HCT116 (cell line): ENCODE measurements around the gene OLFML1. TPM values are rescaled to one million over a fixed set of nuclear protein-coding genes. Genes with fewer than 3 reads are reported as not detected.

Experiments
- ATAC-seq: fragments of 200-7000 bp; cut with Tn5 transposase; 2 replicates; pipeline ENCODE4 v1.9.1; 2020; ENCODE audit warnings: mild to moderate bottlenecking, moderate library complexity
- BruUV-seq: library from RNA; stranded (reverse); fragments of 400-500 nt; replicated peaks from 2 replicates; lab custom pipeline; 2021; lab: Mats Ljungman, UMichigan
- CTCF ChIA-PET: fragments of 300-600 bp; sonication (Branson Sonifier 250); formaldehyde crosslinking; loops from one replicate; lab custom pipeline; 2021; ENCODE audit warnings: antibody characterized with exemption; lab: Charles Lee
- POLR2A ChIA-PET: fragments of 300-600, 350-600 bp; sonication (Branson Sonifier 250); formaldehyde crosslinking; loops from one replicate; lab custom pipeline; 2021; ENCODE audit warnings: antibody characterized with exemption; lab: Charles Lee
- RAD21 ChIA-PET, 2 experiments: fragments of 300-600 bp; sonication (Branson Sonifier 250); formaldehyde crosslinking; loops; one replicate each; lab custom pipeline; 2023; ENCODE audit warnings: low total read pairs in 2 of 2; ENCODE audit not compliant: uncharacterized antibody in 2 of 2, unreplicated experiment in 2 of 2, low non-redundant PET in 1 of 2; lab: Charles Lee
- DNase-seq: peaks from one replicate; pipeline ENCODE4 v3.0.0-alpha.2; 2010; ENCODE audit warnings: low read depth, low spot score
- H2AFZ ChIP-seq: fragments of 200-600 bp; shearing (Covaris generic), sonication (generic); 2 replicates; pipeline ENCODE4 v1.6.1; 2017; ENCODE audit warnings: low read depth, mixed run types, mixed read lengths, antibody characterized with exemption, low read length; ENCODE audit not compliant: poor library complexity, severe bottlenecking
- H3K27ac ChIP-seq: 2 replicates; pipeline ENCODE4 v1.5.1; 2012; ENCODE audit warnings: low read depth, low read length
- H3K27me3 ChIP-seq: fragments of 200-600 bp; sonication (generic); 2 replicates; pipeline ENCODE4 v1.6.1; 2016; ENCODE audit warnings: mixed run types, low read length, mixed read lengths; ENCODE audit not compliant: insufficient read depth
- H3K36me3 ChIP-seq, 2 experiments: fragments of 200-500 bp in 1 of 2; fragments of 200-600 bp in 1 of 2; sonication (Bioruptor generic) in 1 of 2; sonication (generic) in 1 of 2; 2 replicates each; pipeline versions ENCODE4 v1.5.1 to v1.6.1; 2014 to 2016; ENCODE audit warnings: low read length in 2 of 2, inconsistent platforms in 1 of 2, mixed read lengths in 1 of 2, mixed run types in 1 of 2; ENCODE audit not compliant: insufficient read depth in 2 of 2, control insufficient read depth in 1 of 2
- H3K4me1 ChIP-seq, 2 experiments: fragments of 200-600 bp in 1 of 2; sonication (generic) in 1 of 2; 2 replicates each; pipeline versions ENCODE4 v1.5.1 to v1.6.1; 2012 to 2017; ENCODE audit warnings: low read length in 2 of 2, inconsistent platforms in 1 of 2, mild to moderate bottlenecking in 1 of 2, mixed read lengths in 1 of 2, mixed run types in 1 of 2, moderate library complexity in 1 of 2; ENCODE audit not compliant: insufficient read depth in 2 of 2, control insufficient read depth in 1 of 2
- H3K4me2 ChIP-seq: fragments of 200-600 bp; sonication (generic); 2 replicates; pipeline ENCODE4 v1.6.1; 2017; ENCODE audit warnings: mixed run types, low read length, mixed read lengths
- H3K4me3 ChIP-seq, 2 experiments: fragments of 200-600 bp in 1 of 2; sonication (generic) in 1 of 2; replicated peaks in 1 of 2; 2 replicates each; pipeline ENCODE4 v1.5.1; 2011 to 2016; ENCODE audit warnings: low read length in 2 of 2, control low read depth in 1 of 2, low read depth in 1 of 2, mild to moderate bottlenecking in 1 of 2, mixed read lengths in 1 of 2, mixed run types in 1 of 2
- H3K79me2 ChIP-seq: fragments of 200-600 bp; sonication (generic); 2 replicates; pipeline ENCODE4 v1.6.1; 2017; ENCODE audit warnings: mild to moderate bottlenecking, mixed run types, low read length, moderate library complexity, mixed read lengths; ENCODE audit not compliant: insufficient read depth
- H3K9ac ChIP-seq: fragments of 200-600 bp; sonication (generic); 2 replicates; pipeline ENCODE4 v1.6.1; 2016; ENCODE audit warnings: low read length, mixed read lengths
- H3K9me2 ChIP-seq: fragments of 200-600 bp; sonication (generic), shearing (Covaris generic); 2 replicates; pipeline ENCODE4 v1.6.1; 2017; ENCODE audit warnings: mixed run types, mild to moderate bottlenecking, moderate library complexity; ENCODE audit not compliant: insufficient read depth
- H3K9me3 ChIP-seq, 2 experiments: fragments of 200-500 bp in 1 of 2; fragments of 200-600 bp in 1 of 2; sonication (Bioruptor generic) in 1 of 2; sonication (generic) in 1 of 2; 2 replicates each; pipeline ENCODE4 v1.6.1; 2014 to 2017; ENCODE audit warnings: low read length in 2 of 2, mixed read lengths in 2 of 2, inconsistent platforms in 1 of 2, low read depth in 1 of 2, mild to moderate bottlenecking in 1 of 2, mixed run types in 1 of 2, moderate library complexity in 1 of 2; ENCODE audit not compliant: control insufficient read depth in 1 of 2, insufficient read depth in 1 of 2
- H4K20me1 ChIP-seq: fragments of 200-600 bp; sonication (generic), shearing (Covaris generic); 2 replicates; pipeline ENCODE4 v1.6.1; 2017; ENCODE audit warnings: mixed run types, mild to moderate bottlenecking, moderate library complexity; ENCODE audit not compliant: insufficient read depth
- CBX3 ChIP-seq: IDR thresholded peaks from 2 replicates; pipeline ENCODE4 v1.6.1; 2012; ENCODE audit warnings: low read depth
- CEBPB ChIP-seq: IDR thresholded peaks from 2 replicates; pipeline ENCODE4 v1.6.1; 2012; ENCODE audit warnings: low read depth
- EGR1 ChIP-seq: IDR thresholded peaks from 2 replicates; pipeline ENCODE4 v1.6.1; 2012; ENCODE audit warnings: low read depth
- ELF1 ChIP-seq: IDR thresholded peaks from 2 replicates; pipeline ENCODE4 v1.6.1; 2012; ENCODE audit warnings: low read depth, borderline replicate concordance
- EZH2phosphoT487 ChIP-seq: fragments of 200-600 bp; IDR thresholded peaks from 2 replicates; pipeline ENCODE4 v1.6.1; 2018; ENCODE audit warnings: antibody characterized with exemption, borderline replicate concordance
- FOSL1 ChIP-seq: IDR thresholded peaks from 2 replicates; pipeline ENCODE4 v1.6.1; 2012; ENCODE audit warnings: low read depth
- SIN3A ChIP-seq: IDR thresholded peaks from 2 replicates; pipeline ENCODE4 v1.6.1; 2012; ENCODE audit warnings: low read depth
- ZFX ChIP-seq: fragments of 450-650 bp; IDR thresholded peaks from 2 replicates; pipeline ENCODE4 v1.6.1; 2017
- ZNF274 ChIP-seq: fragments of 200-500 bp; sonication (Bioruptor generic); IDR thresholded peaks from 2 replicates; pipeline ENCODE4 v1.6.1; 2014; ENCODE audit warnings: mild to moderate bottlenecking, low read depth, low read length, inconsistent platforms
- intact Hi-C: fragments of 100-400 bp; cut with micrococcal nuclease; formaldehyde crosslinking; loops from 2 replicates; pipeline ENCODE4 v1.10.0; 2022
- total RNA-seq: library from RNA; stranded (reverse); gene quantifications from one replicate; pipeline ENCODE4 v1.2.1, GENCODE V29; 2021; ENCODE audit not compliant: unreplicated experiment
- TF ChIP-seq, protein P1 (sequence below): IDR thresholded peaks from 2 replicates; pipeline ENCODE4 v1.6.1; 2011; ENCODE audit warnings: mild to moderate bottlenecking, low read length, moderate library complexity; ENCODE audit not compliant: insufficient replicate concordance; ENCODE audit errors: extremely low read depth

OLFML1 gene
- total RNA-seq, 1 experiment from 2014 or later, result not detected

DNA sequence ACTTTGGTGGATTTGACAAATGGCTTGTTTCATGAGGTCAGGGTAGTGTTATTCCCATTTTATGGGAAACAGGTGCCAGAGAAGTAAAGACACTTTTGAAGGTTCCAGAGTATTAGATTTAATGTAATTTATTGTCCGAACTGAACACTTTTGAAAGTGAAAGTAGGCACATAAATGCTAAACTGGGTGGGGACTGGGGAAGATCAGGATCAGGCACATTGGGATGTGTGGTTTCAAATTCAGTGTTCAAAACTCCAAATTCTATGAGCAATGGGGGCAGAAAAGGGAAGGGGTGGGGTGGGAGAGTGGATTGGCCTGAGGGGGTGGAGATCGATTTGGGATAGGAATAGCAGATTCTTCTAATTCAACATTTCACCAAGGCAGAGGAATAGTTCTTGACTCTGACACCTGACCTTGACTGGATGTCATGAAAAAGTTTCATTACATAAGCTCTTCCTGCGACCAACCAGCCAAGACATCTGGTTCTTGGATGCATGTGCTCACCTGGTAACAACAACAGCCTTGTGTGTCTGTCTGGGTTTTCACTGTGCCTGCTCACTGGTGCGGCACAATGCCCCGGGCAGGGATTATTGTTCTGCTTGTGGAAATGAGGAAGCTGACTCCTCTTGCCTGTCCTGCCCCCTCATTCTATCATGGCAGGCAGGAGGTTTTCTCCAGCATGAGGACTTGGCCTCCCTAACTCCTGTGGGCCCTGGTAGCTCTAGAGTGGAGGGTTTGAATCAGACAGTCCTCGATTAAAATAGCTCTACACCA, 39.3 kb downstream of the OLFML1 start:
- intact Hi-C loops, result no loop called here
- H2AFZ ChIP-seq, result no peak overlapping the region
- no peak overlapping the region for H3K4me3 ChIP-seq
- no peaks in the 10 kb centered on the region for H3K79me2 ChIP-seq
- no peaks in the 10 kb centered on the region for H4K20me1 ChIP-seq
- H3K9me3 ChIP-seq, result no peaks in the 10 kb centered on the region
- H3K9ac ChIP-seq, result no peak overlapping the region
- RAD21 ChIA-PET, result no interaction called here
- CTCF ChIA-PET, result no interaction called here
- BruUV-seq, result no TSS peak
- no peak overlapping the region for H3K4me2 ChIP-seq
- no peak overlapping the region for H3K27ac ChIP-seq
- H3K9me2 ChIP-seq, result no peaks in the 10 kb centered on the region
- no peaks in the 10 kb centered on the region for H3K36me3 ChIP-seq
- ATAC-seq (no peak), DNase-seq (no peak)
- peaks cover 7% of the 10 kb centered on the region; the same call in 1 of the 2 replicates for H3K27me3 ChIP-seq
- POLR2A ChIA-PET, result no interaction called here
- H3K4me1 ChIP-seq, result no peaks in the 10 kb centered on the region
- TF ChIP-seq EGR1, result no peak
- TF ChIP-seq, protein P1, sequence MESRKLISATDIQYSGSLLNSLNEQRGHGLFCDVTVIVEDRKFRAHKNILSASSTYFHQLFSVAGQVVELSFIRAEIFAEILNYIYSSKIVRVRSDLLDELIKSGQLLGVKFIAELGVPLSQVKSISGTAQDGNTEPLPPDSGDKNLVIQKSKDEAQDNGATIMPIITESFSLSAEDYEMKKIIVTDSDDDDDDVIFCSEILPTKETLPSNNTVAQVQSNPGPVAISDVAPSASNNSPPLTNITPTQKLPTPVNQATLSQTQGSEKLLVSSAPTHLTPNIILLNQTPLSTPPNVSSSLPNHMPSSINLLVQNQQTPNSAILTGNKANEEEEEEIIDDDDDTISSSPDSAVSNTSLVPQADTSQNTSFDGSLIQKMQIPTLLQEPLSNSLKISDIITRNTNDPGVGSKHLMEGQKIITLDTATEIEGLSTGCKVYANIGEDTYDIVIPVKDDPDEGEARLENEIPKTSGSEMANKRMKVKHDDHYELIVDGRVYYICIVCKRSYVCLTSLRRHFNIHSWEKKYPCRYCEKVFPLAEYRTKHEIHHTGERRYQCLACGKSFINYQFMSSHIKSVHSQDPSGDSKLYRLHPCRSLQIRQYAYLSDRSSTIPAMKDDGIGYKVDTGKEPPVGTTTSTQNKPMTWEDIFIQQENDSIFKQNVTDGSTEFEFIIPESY, result no peak
- TF ChIP-seq CEBPB, result no peak
- no peak for TF ChIP-seq ZFX
- TF ChIP-seq EZH2phosphoT487, result no peak
- TF ChIP-seq CBX3, result no peak
- TF ChIP-seq ZNF274, result no peak
- no peak for TF ChIP-seq ELF1
- no peak for TF ChIP-seq SIN3A
- TF ChIP-seq FOSL1, result no peak
